ENCODE measurements around the gene KCNH2.
A peak's percentile ranks its signal among the peaks of the same experiment; 100 is the strongest.

DNA sequence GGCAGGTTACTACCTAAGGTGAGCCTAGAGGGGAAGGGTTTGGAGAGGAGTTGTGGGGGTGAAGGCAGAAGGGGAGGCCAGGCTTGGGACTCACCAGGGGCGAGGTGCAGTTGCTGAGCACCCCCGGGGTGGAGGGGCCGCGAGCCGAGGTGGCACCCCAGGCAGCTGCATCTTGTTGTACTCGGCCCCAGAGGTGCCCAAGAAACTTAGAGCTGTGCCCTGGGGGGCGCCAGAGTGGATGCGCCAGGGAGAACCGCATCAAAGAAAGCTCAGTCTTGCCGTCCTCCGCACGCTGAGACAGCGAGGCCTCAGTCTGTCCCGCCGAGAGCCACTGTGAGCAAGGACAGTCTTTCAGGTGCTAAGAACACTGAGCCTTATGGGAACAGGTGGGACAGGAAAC, 38.8 kb upstream of the KCNH2 start:
- TF ChIP-seq, protein P1, sequence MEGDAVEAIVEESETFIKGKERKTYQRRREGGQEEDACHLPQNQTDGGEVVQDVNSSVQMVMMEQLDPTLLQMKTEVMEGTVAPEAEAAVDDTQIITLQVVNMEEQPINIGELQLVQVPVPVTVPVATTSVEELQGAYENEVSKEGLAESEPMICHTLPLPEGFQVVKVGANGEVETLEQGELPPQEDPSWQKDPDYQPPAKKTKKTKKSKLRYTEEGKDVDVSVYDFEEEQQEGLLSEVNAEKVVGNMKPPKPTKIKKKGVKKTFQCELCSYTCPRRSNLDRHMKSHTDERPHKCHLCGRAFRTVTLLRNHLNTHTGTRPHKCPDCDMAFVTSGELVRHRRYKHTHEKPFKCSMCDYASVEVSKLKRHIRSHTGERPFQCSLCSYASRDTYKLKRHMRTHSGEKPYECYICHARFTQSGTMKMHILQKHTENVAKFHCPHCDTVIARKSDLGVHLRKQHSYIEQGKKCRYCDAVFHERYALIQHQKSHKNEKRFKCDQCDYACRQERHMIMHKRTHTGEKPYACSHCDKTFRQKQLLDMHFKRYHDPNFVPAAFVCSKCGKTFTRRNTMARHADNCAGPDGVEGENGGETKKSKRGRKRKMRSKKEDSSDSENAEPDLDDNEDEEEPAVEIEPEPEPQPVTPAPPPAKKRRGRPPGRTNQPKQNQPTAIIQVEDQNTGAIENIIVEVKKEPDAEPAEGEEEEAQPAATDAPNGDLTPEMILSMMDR (IDR thresholded peaks at IDR 0.05 in 8 of 11, conservative IDR thresholded peaks at IDR 0.05 in 3 of 11), result no peak
- peak in 1 of 3 donors; percentile 3 for TF ChIP-seq POLR2A (IDR thresholded peaks at IDR 0.05)
